ENCODE results near the gene GNB4.

Gene GNB4

GRCh38 chr3:179348325-179349013 is 102.8 kb downstream of the GNB4 start:
- DNase-seq (ENCODE audit: low spot score) = no peak

DNA sequence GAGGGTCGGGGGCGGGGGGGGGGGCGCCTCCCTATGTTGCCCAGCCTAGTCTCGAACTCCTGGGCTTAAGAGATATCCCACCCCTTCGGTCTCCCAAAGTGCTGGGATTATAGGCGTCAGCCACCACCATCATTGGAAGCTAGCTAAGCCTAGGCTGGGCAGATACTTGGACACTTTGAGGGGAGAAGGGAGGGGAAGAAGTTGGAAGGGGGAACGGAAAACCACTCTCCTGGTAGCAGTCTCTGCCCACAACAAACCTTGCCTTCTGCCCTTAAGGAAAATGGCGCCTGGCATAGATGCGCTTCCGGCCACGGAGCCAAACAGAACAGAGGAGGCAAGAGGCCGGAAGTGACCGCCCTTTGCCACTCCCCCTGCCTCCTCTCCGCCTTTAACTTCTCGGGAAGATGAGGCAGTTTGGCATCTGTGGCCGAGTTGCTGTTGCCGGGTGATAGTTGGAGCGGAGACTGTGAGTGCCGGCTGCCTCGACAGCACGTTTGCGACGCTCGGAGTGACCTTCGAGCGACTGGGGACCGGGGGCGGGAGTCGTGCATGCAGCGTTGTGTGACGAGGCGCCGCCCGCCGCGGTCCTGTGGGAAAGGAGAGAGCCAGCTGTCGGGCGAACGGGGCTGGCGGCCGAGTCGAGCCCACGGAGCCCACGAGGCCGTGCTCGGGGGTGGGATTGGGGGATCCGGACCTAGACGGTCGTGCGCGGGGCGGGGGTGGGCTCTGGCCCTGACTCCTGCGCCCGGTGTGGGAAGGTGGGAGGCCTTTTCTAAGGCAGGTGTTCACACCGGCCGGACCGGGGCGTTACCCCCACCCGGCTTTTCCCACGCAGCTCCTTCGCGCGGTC is 103.7 kb downstream of the GNB4 start, which contains the start of gene MFN1:
MFN1 (plus strand) TSS at position 365 of the 850 bp plus-strand sequence. CDS start 1,143 bp downstream, outside the sequence.
- peak; percentile 92 for DNase-seq (ENCODE audit: low spot score)

Data from D341Med (cell line).